ENCODE data around the gene TMEM234.

GRCh38 chr1:32179193-32179442, 43.0 kb downstream of the TMEM234 start:
- TF ChIP-seq CTCF (IDR thresholded peaks at IDR 0.05) (no peak), POLR2A (IDR thresholded peaks at IDR 0.05) (no peak)

Data from right lobe of liver (tissue), 4 donors.